Stimulated activated CD8-positive, alpha-beta memory T cell treated with anti-CD3 and anti-CD28 coated beads, Interleukin-7, amount 100 ng/mL, for 48 hours (primary cell): ENCODE measurements around the gene AIG1.

Experiments
- DNase-seq, 2 donors: peaks; one replicate each; pipeline ENCODE4 v3.0.0-alpha.2; 2020; ENCODE audit warnings: low read depth in 1 of 2; ENCODE audit errors: extremely low read depth in 1 of 2

AIG1 gene

GRCh38 chr6:143191361-143191760, 130.7 kb downstream of the AIG1 start:
- DNase-seq, result no peak

- no peak for DNase-seq
These were observed 132.1 kb downstream of the AIG1 start for GRCh38 chr6:143192766-143193165.

DNA sequence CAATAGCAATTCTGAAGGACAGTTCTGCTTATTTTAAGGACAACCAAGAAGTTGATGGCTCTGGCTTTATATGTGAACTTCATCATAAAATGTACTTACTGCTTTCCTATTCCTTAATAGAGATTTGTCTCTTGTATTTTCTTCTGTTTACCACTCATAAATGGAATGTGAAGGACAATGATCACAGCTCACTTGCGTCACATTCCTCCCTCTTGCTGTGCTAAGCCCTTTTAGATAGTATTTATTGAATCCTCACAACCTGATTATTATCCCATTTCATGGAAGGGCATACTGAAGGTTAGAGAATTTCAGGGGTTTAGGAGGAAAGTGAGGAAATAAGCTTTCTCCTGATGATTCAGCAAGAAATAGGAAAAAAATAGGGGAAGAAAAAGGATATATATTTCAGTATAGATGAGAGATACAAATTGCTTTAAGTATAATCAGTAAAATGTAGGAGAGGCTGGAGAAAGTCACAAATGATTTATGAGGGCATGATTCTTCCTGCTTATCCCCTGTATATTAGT, 132.9 kb downstream of the AIG1 start:
- DNase-seq, result no peak

GRCh38 chr6:143194095-143194589, 133.5 kb downstream of the AIG1 start:
- DNase-seq, result no peak

DNA sequence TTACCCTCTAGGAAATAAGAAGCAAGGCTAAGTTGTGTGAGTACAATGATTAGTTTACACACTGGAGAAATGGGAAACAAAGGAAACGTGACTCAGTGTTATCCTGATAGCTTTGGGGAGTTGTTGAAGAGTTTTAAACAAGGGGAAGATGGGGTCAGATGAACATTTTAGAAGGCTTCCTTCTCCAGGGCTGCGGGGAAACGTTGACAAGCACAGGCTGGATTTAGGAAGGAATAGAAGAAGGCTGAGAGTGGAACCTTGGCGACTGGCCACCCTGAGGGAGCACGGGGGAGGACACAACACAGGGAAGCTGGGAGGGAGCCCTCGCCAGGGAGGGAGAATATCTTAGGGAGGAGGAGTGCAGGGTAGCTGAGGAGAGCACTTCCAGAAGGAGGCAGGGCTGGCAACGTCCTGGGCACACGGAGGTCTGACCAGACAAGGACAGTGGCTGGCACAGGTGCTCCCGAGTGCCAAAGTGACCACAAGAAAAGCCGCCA, 134.7 kb downstream of the AIG1 start:
- DNase-seq, result no peak

DNA sequence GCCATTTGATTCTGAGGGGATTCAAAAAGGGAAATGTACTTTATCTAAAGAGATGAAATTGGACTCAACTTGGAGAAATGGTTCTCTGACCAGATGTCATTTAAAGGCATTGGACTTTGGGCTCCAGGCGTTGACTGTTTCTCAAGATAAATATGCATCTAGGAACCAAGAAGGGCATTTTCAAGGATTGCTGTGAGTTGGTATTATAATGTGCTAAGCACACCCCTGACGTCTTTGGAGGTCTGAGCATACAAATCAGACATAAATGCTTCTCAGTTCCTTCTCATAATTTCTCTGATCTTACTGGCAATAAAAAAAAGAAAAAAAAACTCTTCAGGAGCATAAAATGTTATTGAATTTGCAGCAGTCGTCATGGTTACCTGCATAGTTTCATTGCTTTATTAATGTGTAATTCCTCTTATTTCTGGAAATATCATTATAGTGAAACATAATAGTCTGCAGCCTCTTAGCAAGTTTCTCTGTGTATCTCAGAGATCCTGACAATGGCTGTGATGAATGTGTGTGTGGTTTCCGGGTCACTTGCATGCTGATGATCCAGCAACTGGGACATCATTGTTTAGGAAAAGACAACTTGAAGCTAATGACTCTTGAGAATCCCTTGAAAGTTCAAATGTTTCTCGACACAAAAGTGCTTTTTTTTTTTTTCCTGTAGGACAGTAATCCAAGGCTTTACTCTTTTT, 136.0 kb downstream of the AIG1 start:
- no peak for DNase-seq

- DNase-seq, result no peak
These were observed 136.7 kb downstream of the AIG1 start for GRCh38 chr6:143197377-143197776.

DNA sequence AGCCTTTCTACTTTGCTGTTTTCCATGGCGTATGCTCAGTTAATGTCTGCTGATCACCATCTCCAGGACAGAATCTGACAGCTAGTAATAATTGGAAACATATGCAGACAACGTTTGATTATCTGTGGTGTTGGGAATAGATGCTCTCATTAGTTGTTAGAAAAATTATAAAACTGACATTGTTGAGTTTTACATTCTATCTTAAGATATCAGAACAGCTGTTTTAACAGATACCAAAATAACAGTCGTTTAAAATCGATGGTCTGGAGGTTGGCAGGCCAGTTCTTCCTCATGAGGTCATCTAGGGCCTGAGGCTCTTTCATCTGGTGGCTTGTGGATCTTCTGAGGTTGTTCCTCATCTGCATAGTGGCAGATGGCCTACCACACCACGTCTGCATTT, 137.6 kb downstream of the AIG1 start:
- DNase-seq, result no peak

DNA sequence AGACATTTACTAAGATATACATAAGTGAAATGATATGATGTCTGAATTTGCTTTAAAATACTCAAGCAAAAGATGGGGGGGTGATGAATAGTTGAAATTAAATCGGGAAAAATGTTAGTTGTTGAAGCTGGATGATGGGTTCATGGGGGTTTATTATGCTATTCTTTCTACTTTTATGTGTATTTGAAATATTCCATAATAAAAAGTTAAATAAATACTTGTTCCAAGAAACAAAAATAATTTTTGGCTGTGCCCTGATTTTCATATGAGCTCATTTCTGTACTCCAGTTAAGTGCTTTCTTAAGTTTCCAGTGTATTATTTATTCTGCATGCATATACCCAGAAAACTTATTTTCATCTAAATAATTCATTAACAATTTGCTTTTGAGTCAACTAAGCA, 138.6 kb downstream of the AIG1 start:
- DNase-seq, result no peak

DNA sequence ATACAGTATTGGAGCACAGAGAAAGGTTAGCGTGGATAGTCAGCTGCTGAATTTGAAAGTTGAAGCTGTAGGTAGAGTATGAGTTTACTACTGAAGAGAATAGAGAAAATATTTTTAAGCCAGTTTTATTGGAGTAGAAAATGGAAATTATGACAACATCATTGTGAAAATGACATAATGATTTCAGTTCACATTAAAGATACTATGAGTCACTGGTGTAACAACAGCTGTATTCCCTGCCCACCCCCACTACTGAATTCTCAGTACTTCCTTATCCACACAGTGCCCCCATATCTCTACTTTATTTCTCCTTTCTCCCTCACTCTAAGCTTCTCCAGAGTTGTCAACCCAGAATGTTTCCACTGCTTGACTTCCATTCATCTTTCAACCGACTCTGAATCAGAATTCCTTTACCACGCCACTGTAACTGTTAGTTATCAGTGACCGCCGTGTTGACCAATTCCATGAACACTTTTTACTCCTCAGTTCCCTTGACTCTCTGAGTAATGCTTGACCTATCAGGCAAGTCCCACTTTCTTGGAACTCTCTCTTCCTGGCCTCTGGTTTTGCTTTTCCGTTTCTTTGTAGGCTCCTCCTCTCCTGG, 139.6 kb downstream of the AIG1 start:
- DNase-seq, result no peak

DNA sequence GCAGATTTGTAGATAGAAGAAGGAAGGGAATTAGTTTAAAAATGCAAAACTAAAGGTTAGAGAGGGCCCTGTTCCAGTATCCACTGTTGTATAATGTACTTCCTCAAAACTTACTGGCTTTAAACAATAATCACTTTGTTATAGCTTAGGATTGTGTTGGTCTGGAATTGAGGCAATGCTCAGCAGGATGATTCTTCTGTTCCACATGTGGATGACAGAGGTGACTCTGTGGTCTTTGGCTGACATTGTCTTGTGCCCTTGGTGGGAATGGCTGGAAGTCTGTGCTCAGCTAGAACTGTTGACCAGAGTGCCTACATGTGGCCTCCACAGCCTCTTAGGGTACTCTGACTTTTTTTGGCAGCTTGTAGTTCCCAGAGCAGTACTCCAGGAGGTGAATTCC, 143.4 kb downstream of the AIG1 start:
- DNase-seq, result no peak

DNA sequence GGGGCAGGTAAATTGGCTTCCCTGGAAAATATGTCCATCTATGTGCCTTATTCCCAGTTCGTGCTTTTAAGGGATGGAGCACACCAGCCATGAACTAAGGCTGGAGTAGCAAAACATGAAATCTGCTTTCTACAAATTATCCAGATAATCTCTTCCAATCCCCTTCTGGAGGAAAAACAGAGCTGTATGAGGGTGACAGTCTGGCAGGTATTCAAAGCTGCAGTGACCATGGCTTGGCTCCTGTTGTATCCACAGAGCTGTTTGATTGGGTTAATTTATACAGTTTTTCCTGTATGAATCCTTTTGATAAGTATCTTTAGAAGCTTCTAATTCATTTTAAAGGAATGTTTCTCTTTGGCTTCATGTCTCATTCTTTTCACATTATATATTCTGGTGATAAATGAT, 144.4 kb downstream of the AIG1 start:
- DNase-seq, result no peak

GRCh38 chr6:143205585-143205984, 144.9 kb downstream of the AIG1 start:
- no peak for DNase-seq

- DNase-seq, result no peak
These were observed 145.3 kb downstream of the AIG1 start for GRCh38 chr6:143205991-143206390.

DNA sequence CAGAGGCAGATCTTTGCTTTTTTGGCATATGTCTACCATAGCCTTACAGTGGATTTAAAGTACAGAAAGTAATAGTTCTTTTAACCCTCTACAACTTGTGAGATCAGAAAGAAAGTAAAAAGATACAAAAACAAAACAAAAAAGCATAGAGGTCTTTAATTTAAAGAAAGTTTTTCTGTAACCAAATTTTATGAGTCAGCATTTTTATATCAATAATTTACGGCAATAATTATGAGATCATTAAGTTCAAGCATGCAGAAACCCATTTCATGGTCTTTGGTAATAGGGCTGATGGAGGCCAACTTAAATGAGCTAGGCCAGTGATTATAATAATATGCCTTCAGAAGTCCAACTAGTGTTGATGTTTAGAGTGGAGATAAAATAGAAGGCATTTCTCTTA, 145.9 kb downstream of the AIG1 start:
- no peak for DNase-seq

DNA sequence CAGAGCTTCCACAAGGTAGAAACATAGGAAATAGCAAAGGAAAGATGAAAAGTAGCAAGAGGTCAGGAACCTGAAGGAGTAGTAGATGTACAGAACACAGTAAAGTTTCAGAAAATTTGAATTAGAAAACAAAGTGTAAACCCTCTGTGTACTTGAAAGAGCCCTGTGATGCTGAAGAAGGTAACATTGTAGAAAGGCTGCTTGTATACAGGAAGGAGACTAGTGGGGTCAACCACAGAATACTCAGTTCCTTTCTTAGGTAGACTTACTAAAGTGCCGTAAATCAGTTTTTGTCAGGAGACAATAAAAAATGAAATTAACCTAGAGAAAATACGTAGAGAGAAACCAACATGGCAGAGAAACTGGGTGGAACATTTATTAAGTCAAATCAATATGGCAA, 149.7 kb downstream of the AIG1 start:
- no peak for DNase-seq

DNA sequence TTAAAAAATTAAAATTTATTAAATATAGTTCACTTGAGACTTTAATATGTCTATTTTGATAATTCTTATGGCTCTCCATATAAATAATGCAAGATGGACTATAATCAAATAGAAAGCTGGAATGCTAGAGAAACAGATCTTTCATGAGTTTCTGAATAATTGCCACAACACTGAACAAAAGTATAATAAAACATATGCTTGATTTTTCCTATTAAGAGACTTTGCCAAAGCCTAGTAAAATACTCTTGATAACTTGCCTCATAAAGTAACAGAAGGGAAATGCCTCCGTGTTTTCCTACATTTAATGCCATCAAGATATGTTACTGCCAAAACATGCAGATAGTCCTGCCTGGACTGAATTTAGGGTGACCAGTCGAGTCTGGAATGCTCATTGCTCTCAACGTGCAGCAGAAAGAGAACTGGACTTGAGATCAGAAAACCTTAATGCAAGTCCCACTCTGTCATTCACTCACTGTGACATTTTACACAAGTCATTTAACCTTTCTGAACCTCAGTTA, 153.2 kb downstream of the AIG1 start:
- no peak for DNase-seq

- no peak for DNase-seq
These were observed 154.7 kb downstream of the AIG1 start for GRCh38 chr6:143215363-143215762.

- DNase-seq, result no peak
These were observed 155.1 kb downstream of the AIG1 start for GRCh38 chr6:143215771-143216170.

- DNase-seq, result no peak
These were observed 157.5 kb downstream of the AIG1 start for GRCh38 chr6:143218233-143218632.

GRCh38 chr6:143221698-143222097, 161.0 kb downstream of the AIG1 start:
- DNase-seq, result no peak

GRCh38 chr6:143222310-143222709, 161.6 kb downstream of the AIG1 start:
- no peak for DNase-seq
